ENCODE measurements around the gene QKI. TPM values are rescaled to one million over a fixed set of nuclear protein-coding genes. Genes with fewer than 3 reads are reported as not detected.
"Not testable (repeated sequence)": the region's sequence is repeated elsewhere in the genome, so short reads cannot be mapped to it uniquely, and the experiment has no call there.

The QKI gene
- total RNA-seq, 1 donor from 2014 or later: 460 TPM

GRCh38 chr6:163429858-163430448, 15.4 kb downstream of the QKI start:
- intact Hi-C loops (cut with DNase I): loop anchor here (10.0 kb wide), 1 partner anchor 125 kb away; no protein-coding TSS in a partner anchor
- no peak for DNase-seq (ENCODE audit: low spot score)

GRCh38 chr6:163432300-163432699, 17.8 kb downstream of the QKI start:
- no peak for DNase-seq (ENCODE audit: low spot score)
- intact Hi-C loops (cut with DNase I): no loop called here

GRCh38 chr6:163433486-163433885, 19.0 kb downstream of the QKI start:
- DNase-seq (ENCODE audit: low spot score); intact Hi-C loops (cut with DNase I): not testable (repeated sequence)

- no peak for DNase-seq (ENCODE audit: low spot score)
- intact Hi-C loops (cut with DNase I): no loop called here
Measured at GRCh38 chr6:163435023-163435422, 20.5 kb downstream of the QKI start.

GRCh38 chr6:163436843-163437242, 22.3 kb downstream of the QKI start:
- intact Hi-C loops (cut with DNase I): no loop called here
- no peak for DNase-seq (ENCODE audit: low spot score)

GRCh38 chr6:163437466-163437865, 22.9 kb downstream of the QKI start:
- DNase-seq (ENCODE audit: low spot score): no peak
- intact Hi-C loops (cut with DNase I): no loop called here

- intact Hi-C loops (cut with DNase I): no loop called here
- no peak for DNase-seq (ENCODE audit: low spot score)
Measured at GRCh38 chr6:163438298-163438939, 23.9 kb downstream of the QKI start.

- intact Hi-C loops (cut with DNase I): no loop called here
- DNase-seq (ENCODE audit: low spot score): no peak
Measured at GRCh38 chr6:163438940-163439335, 24.4 kb downstream of the QKI start.

GRCh38 chr6:163439390-163439789, 24.9 kb downstream of the QKI start:
- intact Hi-C loops (cut with DNase I); DNase-seq (ENCODE audit: low spot score): not testable (repeated sequence)

- DNase-seq (ENCODE audit: low spot score): no peak
- intact Hi-C loops (cut with DNase I): loop anchor here (10.0 kb wide), 1 partner anchor 95 kb away; no protein-coding TSS in a partner anchor
Measured at GRCh38 chr6:163439997-163440396, 25.5 kb downstream of the QKI start.

- no peak for DNase-seq (ENCODE audit: low spot score)
- intact Hi-C loops (cut with DNase I): loop anchor here (10.0 kb wide), 1 partner anchor 92 kb away; no protein-coding TSS in a partner anchor
Measured at GRCh38 chr6:163442336-163442735, 27.8 kb downstream of the QKI start.

GRCh38 chr6:163444077-163444476, 29.6 kb downstream of the QKI start:
- DNase-seq (ENCODE audit: low spot score): no peak
- intact Hi-C loops (cut with DNase I): loop anchor here (10.0 kb wide), 1 partner anchor 91 kb away; no protein-coding TSS in a partner anchor

- DNase-seq (ENCODE audit: low spot score): no peak
- intact Hi-C loops (cut with DNase I): loop anchor here (5.0 to 10.0 kb wide), 2 partner anchors 56 to 88 kb away; no protein-coding TSS in a partner anchor
Measured at GRCh38 chr6:163446549-163446948, 32.0 kb downstream of the QKI start.

- intact Hi-C loops (cut with DNase I): loop anchor here (5.0 to 10.0 kb wide), 2 partner anchors 53 to 86 kb away; no protein-coding TSS in a partner anchor
- no peak for DNase-seq (ENCODE audit: low spot score)
Measured at GRCh38 chr6:163449076-163449475, 34.6 kb downstream of the QKI start.

- intact Hi-C loops (cut with DNase I): no loop called here
Measured at GRCh38 chr6:163454425-163454824, 39.9 kb downstream of the QKI start.

GRCh38 chr6:163455552-163455951, 41.0 kb downstream of the QKI start:
- DNase-seq (ENCODE audit: low spot score): no peak
- intact Hi-C loops (cut with DNase I): no loop called here

More at GRCh38 chr6:163454425-163454824, 39.9 kb downstream of the QKI start:
- no peak for DNase-seq (ENCODE audit: low spot score)

- intact Hi-C loops (cut with DNase I): no loop called here
- no peak for DNase-seq (ENCODE audit: low spot score)
Measured at GRCh38 chr6:163457637-163458561, 43.4 kb downstream of the QKI start.

GRCh38 chr6:163459007-163459406, 44.5 kb downstream of the QKI start:
- no peak for DNase-seq (ENCODE audit: low spot score)
- intact Hi-C loops (cut with DNase I): no loop called here

- DNase-seq (ENCODE audit: low spot score): no peak
- intact Hi-C loops (cut with DNase I): no loop called here
Measured at GRCh38 chr6:163459536-163459935, 45.0 kb downstream of the QKI start.

- no peak for DNase-seq (ENCODE audit: low spot score)
- intact Hi-C loops (cut with DNase I): no loop called here
Measured at GRCh38 chr6:163460307-163460782, 45.8 kb downstream of the QKI start.

Data from cardiac septum (tissue), 1 donor.